GM18951 (cell line): Measurements from ENCODE around the gene MEG3.

Source experiments
- POLR2A ChIP-seq: IDR thresholded peaks from 4 replicates; pipeline ENCODE4 v1.6.1; 2011; ENCODE audit warnings: mild to moderate bottlenecking; ENCODE audit not compliant: insufficient read length, insufficient read depth; ENCODE audit errors: extremely low read depth
- in situ Hi-C: fragments of 300-500 bp; cut with MboI; formaldehyde crosslinking; loops from one replicate; pipeline ENCODE4 v1.12.0; 2022; ENCODE audit warnings: low sequenced_read_pairs, mixed read lengths, inconsistent platforms; ENCODE audit not compliant: unreplicated experiment

MEG3 gene

DNA sequence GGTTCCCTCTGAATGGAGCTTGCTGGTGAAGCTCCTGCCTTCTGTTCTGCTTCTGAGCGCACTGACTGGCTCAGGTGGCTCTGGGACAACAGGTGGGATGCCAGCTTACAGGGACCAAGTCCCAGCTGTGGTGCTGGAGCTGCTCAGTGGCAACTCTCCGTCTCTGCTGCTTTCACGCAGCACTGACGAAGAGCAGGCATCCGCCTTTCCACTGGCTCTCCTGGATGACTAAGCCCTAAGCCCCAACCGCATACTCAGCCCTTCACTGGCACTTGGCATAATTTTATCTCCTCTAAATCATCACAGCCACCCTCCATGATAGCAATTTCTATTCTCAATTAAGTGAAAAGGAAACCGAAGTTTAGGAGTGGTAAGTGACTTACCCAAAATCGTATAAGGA lies 81.3 kb downstream of the MEG3 start:
- no peak for TF ChIP-seq POLR2A
- in situ Hi-C loops: no loop called here

DNA sequence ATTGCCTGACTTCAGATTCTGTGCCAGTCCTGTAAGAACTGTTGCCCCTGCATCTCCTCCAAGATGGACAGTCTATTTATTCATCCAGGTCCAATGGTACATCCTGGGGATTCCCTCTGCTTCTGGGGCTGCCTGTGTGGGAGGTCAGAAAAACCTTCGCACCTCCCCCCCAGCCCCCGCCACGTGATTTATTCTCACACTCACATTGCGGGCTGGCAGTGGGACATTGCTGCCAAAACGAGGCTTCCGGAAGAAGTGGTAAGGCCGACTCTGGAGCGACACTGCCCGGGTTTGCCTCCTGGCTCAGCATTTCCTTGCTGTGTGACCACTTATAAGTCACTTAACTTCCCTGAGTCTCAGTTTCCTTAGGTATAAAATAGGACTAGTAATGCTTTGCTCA lies 83.5 kb downstream of the MEG3 start:
- in situ Hi-C loops: no loop called here
- TF ChIP-seq POLR2A: no peak
